HepG2 (cell line): ENCODE measurements around the gene ATRIP. TPM values are rescaled to one million over a fixed set of nuclear protein-coding genes. Genes with fewer than 3 reads are reported as not detected.

Experiments
- ARNT ChIP-seq: fragments of 450-650 bp; IDR thresholded peaks from 2 replicates; pipeline ENCODE4 v1.6.1; 2017
- ATF7-NPFF ChIP-seq: sonication (generic); formaldehyde crosslinking; IDR thresholded peaks from 2 replicates; pipeline ENCODE4 v1.8.1; 2023; ENCODE audit warnings: mild to moderate bottlenecking, low read depth, missing genetic modification reagents, moderate library complexity
- CBX5 ChIP-seq: sonication (generic); formaldehyde crosslinking; IDR thresholded peaks from 2 replicates; pipeline ENCODE4 v1.4.0; 2020; ENCODE audit warnings: missing genetic modification reagents, borderline replicate concordance
- CENPX ChIP-seq: sonication (generic); formaldehyde crosslinking; IDR thresholded peaks from 2 replicates; pipeline ENCODE4 v1.9.0; 2021; ENCODE audit warnings: mild to moderate bottlenecking, missing genetic modification reagents, moderate library complexity
- HCFC1 ChIP-seq: fragments of 150-350 bp; IDR thresholded peaks from 2 replicates; pipeline ENCODE4 v1.6.1; 2014; ENCODE audit warnings: low read depth, low read length
- MED1 ChIP-seq: sonication (generic); formaldehyde crosslinking; IDR thresholded peaks from 2 replicates; pipeline ENCODE4 v1.4.0; 2020; ENCODE audit warnings: missing genetic modification reagents
- MXD4 ChIP-seq: IDR thresholded peaks from 2 replicates; pipeline ENCODE4 v1.6.1; 2016; ENCODE audit warnings: mild to moderate bottlenecking, missing biosample characterization, missing genetic modification reagents
- NCOA5 ChIP-seq: sonication (generic); formaldehyde crosslinking; IDR thresholded peaks from 2 replicates; pipeline ENCODE4 v1.4.0; 2020; ENCODE audit warnings: missing genetic modification reagents
- NR2F6 ChIP-seq, 2 experiments: IDR thresholded peaks; 2 replicates each; pipeline ENCODE4 v1.6.1; 2016; ENCODE audit warnings: antibody characterized with exemption in 1 of 2, mild to moderate bottlenecking in 1 of 2
- REST ChIP-seq, 2 experiments: IDR thresholded peaks; 2 replicates each; pipeline ENCODE4 v1.6.1; 2011 to 2012; ENCODE audit warnings: low read length in 2 of 2, borderline replicate concordance in 1 of 2, low read depth in 1 of 2, mild to moderate bottlenecking in 1 of 2, moderate library complexity in 1 of 2
- RFXANK ChIP-seq: IDR thresholded peaks from 2 replicates; pipeline ENCODE4 v1.6.1; 2016
- THRA ChIP-seq: sonication (generic); formaldehyde crosslinking; IDR thresholded peaks from 2 replicates; pipeline ENCODE4 v1.4.0; 2020; ENCODE audit warnings: missing genetic modification reagents, borderline replicate concordance
- ZFX ChIP-seq: sonication (generic); formaldehyde crosslinking; IDR thresholded peaks from 2 replicates; pipeline ENCODE4 v1.4.0; 2020; ENCODE audit warnings: mild to moderate bottlenecking, low read depth, missing genetic modification reagents, moderate library complexity
- ZNF124 ChIP-seq: sonication (generic); formaldehyde crosslinking; IDR thresholded peaks from 2 replicates; pipeline ENCODE4 v1.4.0; 2020; ENCODE audit warnings: missing genetic modification reagents
- ZNF20 ChIP-seq: sonication (generic); formaldehyde crosslinking; IDR thresholded peaks from 2 replicates; pipeline ENCODE4 v1.4.0; 2020; ENCODE audit warnings: mild to moderate bottlenecking, moderate library complexity, missing genetic modification reagents
- ZNF414 ChIP-seq: sonication (generic); formaldehyde crosslinking; IDR thresholded peaks from 2 replicates; pipeline ENCODE4 v1.5.0; 2020; ENCODE audit warnings: missing genetic modification reagents
- ZNF451 ChIP-seq: sonication (generic); formaldehyde crosslinking; IDR thresholded peaks from 2 replicates; pipeline ENCODE4 v1.5.0; 2020; ENCODE audit warnings: mild to moderate bottlenecking, missing genetic modification reagents
- ZNF546 ChIP-seq: sonication (generic); formaldehyde crosslinking; conservative IDR thresholded peaks from 2 replicates; pipeline ENCODE4 v1.8.1; 2023; ENCODE audit warnings: mild to moderate bottlenecking, missing genetic modification reagents
- ZNF570 ChIP-seq: sonication (generic); formaldehyde crosslinking; IDR thresholded peaks from 2 replicates; pipeline ENCODE4 v1.4.0; 2020; ENCODE audit warnings: mild to moderate bottlenecking, missing genetic modification reagents, borderline replicate concordance
- ZNF678 ChIP-seq: sonication (generic); formaldehyde crosslinking; IDR thresholded peaks from 2 replicates; pipeline ENCODE4 v1.4.0; 2020; ENCODE audit warnings: mild to moderate bottlenecking, missing genetic modification reagents
- ZNF687 ChIP-seq: sonication (generic); formaldehyde crosslinking; IDR thresholded peaks from 2 replicates; pipeline ENCODE4 v1.5.1; 2020; ENCODE audit warnings: mild to moderate bottlenecking, missing genetic modification reagents, moderate library complexity
- ZNF772 ChIP-seq: sonication (generic); formaldehyde crosslinking; IDR thresholded peaks from 2 replicates; pipeline ENCODE4 v1.5.0; 2020; ENCODE audit warnings: mild to moderate bottlenecking, missing genetic modification reagents
- polyA plus RNA-seq, 8 experiments: library from polyadenylated mRNA; depleted of rRNA in 3 of 8; stranded (reverse) in 7 of 8; unstranded in 1 of 8; fragments of >200 nt; fragmentation: Illumina TruSeq in 4 of 8; extraction: Trizol in 4 of 8; gene quantifications; 2 replicates each; pipeline versions ENCODE4 v1.2.1 to v1.2.3, GENCODE V29; 2011 to 2016; ENCODE audit warnings: low read depth in 4 of 8, missing spikeins in 1 of 8, mixed read lengths in 1 of 8; ENCODE audit not compliant: insufficient read depth in 1 of 8
- total RNA-seq, 5 experiments: library from RNA; depleted of rRNA; stranded (reverse); fragments of >200 nt; fragmentation: Illumina TruSeq; extraction: Trizol; gene quantifications; 2 replicates each; pipeline ENCODE4 v1.2.3, GENCODE V29; 2016; ENCODE audit warnings: low read depth in 1 of 5

Gene ATRIP
- total and polyA plus RNA-seq, 2 of the 13 experiments (the other 11 are each of a cell fraction or from before 2014, with no cell fraction given) = 5.1 to 12.5 TPM

GRCh38 chr3:48398701-48399386, 47.7 kb upstream of the ATRIP start (continued):
- TF ChIP-seq ZNF678 (CRISPR knock-in tag) (no peak), ZNF451 (CRISPR knock-in tag) (no peak), CBX5 (no peak), CENPX (no peak), ZNF687 (CRISPR knock-in tag) (peak; percentile 36), MED1 (CRISPR knock-in tag) (no peak), ARNT (no peak), ZNF570 (no peak), ZNF124 (CRISPR knock-in tag) (no peak), ZNF414 (CRISPR knock-in tag) (no peak), ZNF772 (CRISPR knock-in tag) (no peak), ZNF20 (no peak), HCFC1 (no peak), ZNF546 (CRISPR knock-in tag) (no peak), THRA (CRISPR knock-in tag) (peak; percentile 7; the same call in 1 of the 2 replicates), NR2F6 (IDR thresholded peaks at IDR 0.05) (peak; percentile 70), NR2F6 (CRISPR knock-in tag; IDR thresholded peaks at IDR 0.05) (peak; percentile 69), REST (IDR thresholded peaks at IDR 0.05; ENCODE audit: borderline replicate concordance in 1 of 2, low read depth in 1 of 2, low read length in 2 of 2) (no peak), RFXANK (CRISPR knock-in tag) (no peak), ATF7-NPFF (CRISPR knock-in tag) (no peak), NCOA5 (CRISPR knock-in tag) (0 out of 2 replicates have a peak, but pooled peaks have one; percentile 59), MXD4 (CRISPR knock-in tag) (no peak), ZFX (CRISPR knock-in tag) (no peak)
